Measurements from ENCODE around the gene PGAP3.

Gene PGAP3

GRCh38 chr17:39688475-39688835 is 598 bp upstream of the PGAP3 start:
- ChIA-PET POLR2A (interaction anchor here (0.7 to 4.1 kb wide), 19 partner anchors 9 to 463 kb away, joined by 3 to 42 read pairs (median 4); partner anchors contain the start of genes ERBB2, MIEN1, PSMD3 and STAC2), CTCF (interaction anchor here (0.7 to 3.2 kb wide), 9 partner anchors 11 to 338 kb away, joined by 3 to 11 read pairs (median 4); partner anchors contain the start of gene ERBB2)
- Histone ChIP-seq H3K4me1 (ENCODE audit: control insufficient read depth, insufficient read depth, low read length) (0 out of 2 replicates have a peak, but pooled peaks cover 7% of the 10 kb centered on the region), H3K27ac (ENCODE audit: extremely low read depth, low read depth, low read length) (peak overlapping the region; percentile 97), H3K4me3 (ENCODE audit: low read depth, low read length) (peak overlapping the region; percentile 81), H3K36me3 (ENCODE audit: control insufficient read depth in 2 of 2, insufficient read depth in 1 of 2, low read length in 2 of 2) (peaks cover 0 to 3% of the 10 kb centered on the region in 2 experiments; a peak in 2 of 3 replicates), H3K9me3 (ENCODE audit: control insufficient read depth, insufficient read depth, low read depth, low read length) (no peaks in the 10 kb centered on the region)
- TF ChIP-seq ZBTB20 (tag by site-specific recombination; IDR thresholded peaks at IDR 0.05) (0 out of 2 replicates have a peak, but pooled peaks have one; percentile 14), ZBTB10 (tag by site-specific recombination; IDR thresholded peaks at IDR 0.05) (no peak), BCL11B (tag by site-specific recombination; IDR thresholded peaks at IDR 0.05; ENCODE audit: low read depth) (no peak), ZNF785 (tag by site-specific recombination; IDR thresholded peaks at IDR 0.05) (no peak), ZNF707 (tag by site-specific recombination; IDR thresholded peaks at IDR 0.05) (no peak), ZNF48 (tag by site-specific recombination; IDR thresholded peaks at IDR 0.05) (no peak), ZNF670 (tag by site-specific recombination; IDR thresholded peaks at IDR 0.05; ENCODE audit: low read depth) (no peak), ZNF610 (tag by site-specific recombination; IDR thresholded peaks at IDR 0.05; ENCODE audit: borderline replicate concordance) (no peak), ZNF19 (tag by site-specific recombination; IDR thresholded peaks at IDR 0.05; ENCODE audit: low read depth) (no peak), ZNF629 (tag by site-specific recombination; IDR thresholded peaks at IDR 0.05) (no peak), ZNF335 (tag by site-specific recombination; conservative IDR thresholded peaks at IDR 0.05) (peak; percentile 70), AEBP2 (tag by site-specific recombination; IDR thresholded peaks at IDR 0.05; ENCODE audit: borderline replicate concordance) (no peak), ZBTB6 (tag by site-specific recombination; IDR thresholded peaks at IDR 0.05) (no peak), ZNF501 (tag by site-specific recombination; IDR thresholded peaks at IDR 0.05) (no peak), ZNF324 (tag by site-specific recombination; IDR thresholded peaks at IDR 0.05) (no peak), GLIS2 (tag by site-specific recombination; IDR thresholded peaks at IDR 0.05) (no peak)
- TF ChIP-seq, protein P1, sequence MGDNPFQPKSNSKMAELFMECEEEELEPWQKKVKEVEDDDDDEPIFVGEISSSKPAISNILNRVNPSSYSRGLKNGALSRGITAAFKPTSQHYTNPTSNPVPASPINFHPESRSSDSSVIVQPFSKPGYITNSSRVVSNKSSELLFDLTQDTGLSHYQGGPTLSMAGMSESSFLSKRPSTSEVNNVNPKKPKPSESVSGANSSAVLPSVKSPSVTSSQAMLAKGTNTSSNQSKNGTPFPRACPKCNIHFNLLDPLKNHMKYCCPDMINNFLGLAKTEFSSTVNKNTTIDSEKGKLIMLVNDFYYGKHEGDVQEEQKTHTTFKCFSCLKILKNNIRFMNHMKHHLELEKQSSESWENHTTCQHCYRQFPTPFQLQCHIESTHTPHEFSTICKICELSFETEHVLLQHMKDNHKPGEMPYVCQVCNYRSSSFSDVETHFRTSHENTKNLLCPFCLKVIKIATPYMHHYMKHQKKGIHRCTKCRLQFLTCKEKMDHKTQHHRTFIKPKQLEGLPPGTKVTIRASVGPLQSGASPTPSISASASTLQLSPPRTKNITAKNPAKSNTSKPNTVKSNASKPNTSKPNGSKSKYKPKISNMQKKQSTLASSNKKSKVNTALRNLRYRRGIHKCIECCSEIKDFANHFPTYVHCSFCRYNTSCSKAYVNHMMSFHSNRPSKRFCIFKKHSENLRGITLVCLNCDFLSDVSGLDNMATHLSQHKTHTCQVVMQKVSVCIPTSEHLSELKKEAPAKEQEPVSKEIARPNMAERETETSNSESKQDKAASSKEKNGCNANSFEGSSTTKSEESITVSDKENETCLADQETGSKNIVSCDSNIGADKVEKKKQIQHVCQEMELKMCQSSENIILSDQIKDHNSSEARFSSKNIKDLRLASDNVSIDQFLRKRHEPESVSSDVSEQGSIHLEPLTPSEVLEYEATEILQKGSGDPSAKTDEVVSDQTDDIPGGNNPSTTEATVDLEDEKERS (tag by site-specific recombination; IDR thresholded peaks at IDR 0.05): no peak

Measured in HEK293 (cell line).